Tibial artery (tissue), 4 donors: Measurements from ENCODE around the gene ANKRD24.

Experiments
- DNase-seq, 2 donors: peaks; one replicate each; pipeline ENCODE4 v3.0.0-alpha.2; 2019
- H3K27ac ChIP-seq, 2 donors: fragments of 200-600 bp; sonication (generic) in 1 of 2; 1 replicate in 1 of 2; 2 replicates in 1 of 2; pipeline ENCODE4 v1.5.1; 2018 to 2019; ENCODE audit warnings: mild to moderate bottlenecking in 1 of 2
- H3K27me3 ChIP-seq, 2 donors: fragments of 200-600 bp; sonication (generic) in 1 of 2; one replicate each; pipeline versions ENCODE4 v1.5.1 to v1.6.0; 2016 to 2019
- H3K36me3 ChIP-seq, 3 donors: fragments of 200-600 bp; sonication (generic) in 2 of 3; one replicate each; pipeline ENCODE4 v1.5.1; 2016 to 2019; ENCODE audit warnings: mild to moderate bottlenecking in 2 of 3
- H3K4me1 ChIP-seq, 4 donors: fragments of 200-600 bp; sonication (generic) in 2 of 4; 1 replicate in 3 of 4; 2 replicates in 1 of 4; pipeline ENCODE4 v1.5.1; 2016 to 2019
- H3K4me3 ChIP-seq, 2 donors: fragments of 200-600 bp; sonication (generic) in 1 of 2; 1 replicate in 1 of 2; 2 replicates in 1 of 2; pipeline ENCODE4 v1.5.1; 2018 to 2019; ENCODE audit warnings: mild to moderate bottlenecking in 2 of 2
- H3K9me3 ChIP-seq, 3 donors: fragments of 200-600 bp; sonication (generic) in 1 of 3; one replicate each; pipeline ENCODE4 v1.5.1; 2016 to 2019
- CTCF ChIP-seq, 2 experiments: fragments of 200-600 bp in 1 of 2; fragments of 450-650 bp in 1 of 2; IDR thresholded peaks; one replicate each; pipeline ENCODE4 v1.5.1; 2017 to 2019; ENCODE audit warnings: antibody characterized with exemption in 2 of 2, mild to moderate bottlenecking in 1 of 2, moderate library complexity in 1 of 2
- intact Hi-C: fragments of 100-400 bp; cut with DNase I; formaldehyde crosslinking; loops from one replicate; pipeline ENCODE4 v1.15.0; 2023; ENCODE audit warnings: low total_unique reads

Gene ANKRD24

GRCh38 chr19:4177146-4177545 lies 5.3 kb upstream of the ANKRD24 start:
- intact Hi-C loops, result no loop called here
- no peak overlapping the region for H3K27ac ChIP-seq
- H3K36me3 ChIP-seq, result peaks cover 18 to 67% (median 52%) of the 10 kb centered on the region in 3 donors
- no peaks in the 10 kb centered on the region for H3K9me3 ChIP-seq
- DNase-seq, result no peak
- H3K4me3 ChIP-seq, result no peak overlapping the region
- H3K4me1 ChIP-seq, result peaks cover 0 to 27% (median 16%) of the 10 kb centered on the region in 4 donors
- H3K27me3 ChIP-seq, result peaks cover 0 to 12% of the 10 kb centered on the region in 2 donors
- no peak for TF ChIP-seq CTCF (IDR thresholded peaks at IDR 0.05)

GRCh38 chr19:4178990-4179389 lies 3.5 kb upstream of the ANKRD24 start:
- no peak overlapping the region for H3K4me3 ChIP-seq

GRCh38 chr19:4181053-4181508 lies 1.4 kb upstream of the ANKRD24 start:
- intact Hi-C loops, result loop anchor here (10.0 kb wide), 1 partner anchor 196 kb away; the partner anchor contains the start of gene EEF2
- DNase-seq, result no peak
- Histone ChIP-seq H3K27me3 (peaks cover 0 to 2% of the 10 kb centered on the region in 2 donors), H3K27ac (no peak overlapping the region), H3K4me1 (peaks cover 0 to 31% (median 21%) of the 10 kb centered on the region in 4 donors), H3K9me3 (no peaks in the 10 kb centered on the region), H3K36me3 (peaks cover 10 to 46% (median 34%) of the 10 kb centered on the region in 3 donors), H3K4me3 (no peak overlapping the region)
- TF ChIP-seq CTCF (IDR thresholded peaks at IDR 0.05), result no peak

More at GRCh38 chr19:4178990-4179389, 3.5 kb upstream of the ANKRD24 start:
- Histone ChIP-seq H3K9me3 (no peaks in the 10 kb centered on the region), H3K4me1 (peaks cover 0 to 30% (median 21%) of the 10 kb centered on the region in 4 donors), H3K27ac (no peak overlapping the region), H3K36me3 (peaks cover 18 to 67% (median 52%) of the 10 kb centered on the region in 3 donors), H3K27me3 (no peaks in the 10 kb centered on the region)
- intact Hi-C loops, result no loop called here
- DNase-seq, result no peak
- TF ChIP-seq CTCF (IDR thresholded peaks at IDR 0.05), result no peak

- H3K36me3 ChIP-seq, result peaks cover 0 to 16% (median 9%) of the 10 kb centered on the region in 3 donors
- peak in 1 of 2 donors; percentile 64 for DNase-seq
- peaks cover 0 to 10% of the 10 kb centered on the region in 2 donors for H3K27me3 ChIP-seq
- no peak for TF ChIP-seq CTCF (IDR thresholded peaks at IDR 0.05)
- H3K27ac ChIP-seq, result no peak overlapping the region
- no peaks in the 10 kb centered on the region for H3K9me3 ChIP-seq
- no peak overlapping the region for H3K4me3 ChIP-seq
- peaks cover 0 to 31% (median 21%) of the 10 kb centered on the region in 4 donors for H3K4me1 ChIP-seq
- intact Hi-C loops, result loop anchor here (10.0 kb wide), 1 partner anchor 199 kb away; the partner anchor contains the start of gene EEF2
Measured at GRCh38 chr19:4183967-4184717, 1.7 kb downstream of the ANKRD24 start.

GRCh38 chr19:4184718-4185352 lies 2.3 kb downstream of the ANKRD24 start:
- H3K9me3 ChIP-seq, result no peaks in the 10 kb centered on the region
- DNase-seq, result no peak
- no peak overlapping the region for H3K4me3 ChIP-seq
- peaks cover 0 to 31% (median 21%) of the 10 kb centered on the region in 4 donors for H3K4me1 ChIP-seq
- no peak overlapping the region for H3K27ac ChIP-seq
- intact Hi-C loops, result loop anchor here (10.0 kb wide), 1 partner anchor 200 kb away; the partner anchor contains the start of gene EEF2
- H3K36me3 ChIP-seq, result peaks cover 0 to 9% (median 6%) of the 10 kb centered on the region in 3 donors
- TF ChIP-seq CTCF (IDR thresholded peaks at IDR 0.05), result no peak
- peaks cover 0 to 15% of the 10 kb centered on the region in 2 donors for H3K27me3 ChIP-seq
